Measurements from ENCODE around the gene SALL1. TPM values are rescaled to one million over a fixed set of nuclear protein-coding genes. Genes with fewer than 3 reads are reported as not detected.

SALL1 gene
- total and polyA plus RNA-seq, 9 of the 15 experiments (the other 6 are each of a cell fraction or from before 2014, with no cell fraction given): not detected

GRCh38 chr16:51156807-51157200 is 5.7 kb upstream of the SALL1 start:
- TF ChIP-seq FOXK2 (conservative IDR thresholded peaks at IDR 0.05 in 1 of 2, IDR thresholded peaks at IDR 0.05 in 1 of 2; ENCODE audit: low read depth in 2 of 2) (no peak), POLR2A (conservative IDR thresholded peaks at IDR 0.05) (no peak), RBM34 (IDR thresholded peaks at IDR 0.05; ENCODE audit: borderline replicate concordance, insufficient read depth, low read length) (no peak), CHD2 (IDR thresholded peaks at IDR 0.05; ENCODE audit: low read depth, low read length) (no peak), SRSF7 (optimal IDR thresholded peaks at IDR 0.05; ENCODE audit: low read depth, low read length) (no peak), ZC3H4 (CRISPR knock-in tag; IDR thresholded peaks at IDR 0.05; ENCODE audit: borderline replicate concordance) (no peak)
- TF ChIP-seq, protein P1, sequence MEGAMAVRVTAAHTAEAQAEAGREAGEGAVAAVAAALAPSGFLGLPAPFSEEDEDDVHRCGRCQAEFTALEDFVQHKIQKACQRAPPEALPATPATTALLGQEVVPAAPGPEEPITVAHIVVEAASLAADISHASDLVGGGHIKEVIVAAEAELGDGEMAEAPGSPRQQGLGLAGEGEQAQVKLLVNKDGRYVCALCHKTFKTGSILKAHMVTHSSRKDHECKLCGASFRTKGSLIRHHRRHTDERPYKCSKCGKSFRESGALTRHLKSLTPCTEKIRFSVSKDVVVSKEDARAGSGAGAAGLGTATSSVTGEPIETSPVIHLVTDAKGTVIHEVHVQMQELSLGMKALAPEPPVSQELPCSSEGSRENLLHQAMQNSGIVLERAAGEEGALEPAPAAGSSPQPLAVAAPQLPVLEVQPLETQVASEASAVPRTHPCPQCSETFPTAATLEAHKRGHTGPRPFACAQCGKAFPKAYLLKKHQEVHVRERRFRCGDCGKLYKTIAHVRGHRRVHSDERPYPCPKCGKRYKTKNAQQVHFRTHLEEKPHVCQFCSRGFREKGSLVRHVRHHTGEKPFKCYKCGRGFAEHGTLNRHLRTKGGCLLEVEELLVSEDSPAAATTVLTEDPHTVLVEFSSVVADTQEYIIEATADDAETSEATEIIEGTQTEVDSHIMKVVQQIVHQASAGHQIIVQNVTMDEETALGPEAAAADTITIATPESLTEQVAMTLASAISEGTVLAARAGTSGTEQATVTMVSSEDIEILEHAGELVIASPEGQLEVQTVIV (CRISPR knock-in tag; IDR thresholded peaks at IDR 0.05; ENCODE audit: borderline replicate concordance): no peak
- TF ChIP-seq, protein P2, sequence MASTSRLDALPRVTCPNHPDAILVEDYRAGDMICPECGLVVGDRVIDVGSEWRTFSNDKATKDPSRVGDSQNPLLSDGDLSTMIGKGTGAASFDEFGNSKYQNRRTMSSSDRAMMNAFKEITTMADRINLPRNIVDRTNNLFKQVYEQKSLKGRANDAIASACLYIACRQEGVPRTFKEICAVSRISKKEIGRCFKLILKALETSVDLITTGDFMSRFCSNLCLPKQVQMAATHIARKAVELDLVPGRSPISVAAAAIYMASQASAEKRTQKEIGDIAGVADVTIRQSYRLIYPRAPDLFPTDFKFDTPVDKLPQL (IDR thresholded peaks at IDR 0.05; ENCODE audit: extremely low read depth, insufficient read length): no peak
- BruUV-seq (replicated peaks): no TSS peak
- ChIA-PET POLR2A (no interaction called here), CTCF (ENCODE audit: low intra/inter-chr PET ratio) (no interaction called here)
- WGBS (ENCODE audit: insufficient coverage, low coverage, missing lambda C conversion rate): 0% methylated on average over 2 of the region's 2 CpGs
- Histone ChIP-seq H3K27me3 (ENCODE audit: control insufficient read depth in 2 of 2, insufficient read depth in 2 of 2, low read length in 2 of 2) (peaks cover 0 to 11% of the 10 kb centered on the region in 2 experiments; a peak in 1 of 5 replicates), H3K79me2 (ENCODE audit: control insufficient read depth, insufficient read depth, low read length) (no peaks in the 10 kb centered on the region), H3K4me2 (ENCODE audit: insufficient read depth, low read length) (no peak overlapping the region), H2AFZ (ENCODE audit: low read depth, low read length) (no peak overlapping the region), H3K36me3 (ENCODE audit: control insufficient read depth, insufficient read depth, low read length) (no peaks in the 10 kb centered on the region), H3K27ac (ENCODE audit: extremely low read depth, low read depth, low read length) (no peak overlapping the region), H3K4me3 (no peak overlapping the region), H4K20me1 (replicated peaks; ENCODE audit: control insufficient read depth, insufficient read depth, low read length) (no peaks in the 10 kb centered on the region), H3K9ac (ENCODE audit: insufficient read depth in 1 of 2, low read depth in 2 of 2, low read length in 2 of 2) (no peak overlapping the region), H3K9me1 (ENCODE audit: control insufficient read depth, insufficient read depth, low read length) (no peaks in the 10 kb centered on the region), H3K9me3 (replicated peaks; ENCODE audit: control insufficient read depth, insufficient read depth, low read depth, low read length) (no peaks in the 10 kb centered on the region), H3K4me1 (replicated peaks in 1 of 2; ENCODE audit: control insufficient read depth in 2 of 2, insufficient read depth in 2 of 2, low read length in 2 of 2) (no peaks in the 10 kb centered on the region)
- intact Hi-C loops (cut with micrococcal nuclease): no loop called here
- FAIRE-seq: no peak
- ATAC-seq: no peak
- in situ Hi-C loops (cut with MboI): no loop called here
- no peak for DNase-seq (ENCODE audit: extremely low read depth in 1 of 4, low spot score in 3 of 4)

All from K562 (cell line).